Osteoblast (primary cell): ENCODE results near the gene TRIM52. TPM values are rescaled to one million over a fixed set of nuclear protein-coding genes. Genes with fewer than 3 reads are reported as not detected.
"Not testable (repeated sequence)": the region's sequence is repeated elsewhere in the genome, so short reads cannot be mapped to it uniquely, and the experiment has no call there.

ENCODE experiments used
- DNase-seq: peaks from one replicate; pipeline ENCODE4 v3.0.0; 2011; ENCODE audit warnings: low spot score, mixed read lengths; ENCODE audit not compliant: insufficient read length; ENCODE audit errors: missing footprints
- H2AFZ ChIP-seq: 2 replicates; pipeline ENCODE4 v1.6.0; 2011; ENCODE audit warnings: mild to moderate bottlenecking, low read length
- H3K27ac ChIP-seq: 2 replicates; pipeline ENCODE4 v1.5.1; 2011; ENCODE audit warnings: mild to moderate bottlenecking, low read depth, low read length, moderate library complexity
- H3K27me3 ChIP-seq: 2 replicates; pipeline ENCODE4 v1.6.0; 2012; ENCODE audit warnings: mild to moderate bottlenecking, control low read depth, inconsistent platforms, low read length, moderate library complexity; ENCODE audit not compliant: insufficient read depth
- H3K36me3 ChIP-seq: 2 replicates; pipeline ENCODE4 v1.5.1; 2011; ENCODE audit warnings: mild to moderate bottlenecking, low read length, control low read depth, moderate library complexity; ENCODE audit not compliant: insufficient read depth
- H3K4me1 ChIP-seq: 2 replicates; pipeline ENCODE4 v1.5.1; 2011; ENCODE audit warnings: mild to moderate bottlenecking, low read length, control low read depth, moderate library complexity; ENCODE audit not compliant: insufficient read depth
- H3K4me2 ChIP-seq: 2 replicates; pipeline ENCODE4 v1.6.0; 2011; ENCODE audit warnings: mild to moderate bottlenecking, low read length; ENCODE audit not compliant: insufficient read depth
- H3K4me3 ChIP-seq: fragments of 200-600 bp; sonication (generic); 3 replicates; pipeline ENCODE4 v1.5.1; 2012; ENCODE audit warnings: mild to moderate bottlenecking, low read length, inconsistent platforms; ENCODE audit not compliant: insufficient read depth
- H3K79me2 ChIP-seq: 2 replicates; pipeline ENCODE4 v1.6.0; 2012; ENCODE audit warnings: mild to moderate bottlenecking, low read length, control low read depth, inconsistent platforms; ENCODE audit not compliant: insufficient read depth
- H3K9me3 ChIP-seq: 2 replicates; pipeline ENCODE4 v1.5.1; 2011; ENCODE audit warnings: low read depth, low read length, control low read depth
- H4K20me1 ChIP-seq: 2 replicates; pipeline ENCODE4 v1.6.0; 2012; ENCODE audit warnings: mild to moderate bottlenecking, low read length, control low read depth; ENCODE audit not compliant: insufficient read depth
- total RNA-seq: library from RNA; depleted of rRNA; stranded (reverse); fragments of >200 nt; gene quantifications from 2 replicates; pipeline ENCODE4 v1.2.3, GENCODE V29; 2012
- TF ChIP-seq, protein P1 (sequence below): IDR thresholded peaks from 2 replicates; pipeline ENCODE4 v1.5.1; 2011; ENCODE audit warnings: mild to moderate bottlenecking, low read depth, low read length, moderate library complexity; ENCODE audit errors: extremely low read depth

The TRIM52 gene
- total RNA-seq, 1 donor = 7.2 TPM

DNA sequence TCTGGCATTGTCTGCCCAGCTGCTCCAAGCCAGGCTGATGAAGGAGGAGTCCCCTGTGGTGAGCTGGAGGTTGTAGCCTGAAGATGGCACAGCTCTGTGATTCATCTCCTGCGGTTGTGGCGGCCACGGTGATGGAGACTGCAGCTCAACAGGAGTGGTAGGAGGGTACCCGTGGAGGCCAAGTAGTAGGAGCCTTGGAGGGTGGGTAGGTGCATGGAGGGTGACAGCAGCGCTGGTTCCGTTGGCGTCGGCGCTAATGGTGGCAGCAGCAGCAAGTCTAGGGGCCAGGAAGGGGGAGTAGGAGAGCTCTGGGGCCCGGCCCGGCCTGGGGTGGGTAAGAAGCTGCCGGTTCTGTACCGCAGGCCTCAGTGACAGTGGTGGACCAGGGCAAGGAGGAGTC, 22.4 kb upstream of the TRIM52 start:
- DNase-seq = no peak
- H3K36me3 ChIP-seq = no peaks in the 10 kb centered on the region
- H3K27me3 ChIP-seq = no peaks in the 10 kb centered on the region
- H3K4me2 ChIP-seq = no peak overlapping the region
- H3K9me3 ChIP-seq = no peaks in the 10 kb centered on the region
- no peaks in the 10 kb centered on the region for H4K20me1 ChIP-seq
- no peak overlapping the region for H3K4me3 ChIP-seq
- no peak overlapping the region for H2AFZ ChIP-seq
- TF ChIP-seq, protein P1, sequence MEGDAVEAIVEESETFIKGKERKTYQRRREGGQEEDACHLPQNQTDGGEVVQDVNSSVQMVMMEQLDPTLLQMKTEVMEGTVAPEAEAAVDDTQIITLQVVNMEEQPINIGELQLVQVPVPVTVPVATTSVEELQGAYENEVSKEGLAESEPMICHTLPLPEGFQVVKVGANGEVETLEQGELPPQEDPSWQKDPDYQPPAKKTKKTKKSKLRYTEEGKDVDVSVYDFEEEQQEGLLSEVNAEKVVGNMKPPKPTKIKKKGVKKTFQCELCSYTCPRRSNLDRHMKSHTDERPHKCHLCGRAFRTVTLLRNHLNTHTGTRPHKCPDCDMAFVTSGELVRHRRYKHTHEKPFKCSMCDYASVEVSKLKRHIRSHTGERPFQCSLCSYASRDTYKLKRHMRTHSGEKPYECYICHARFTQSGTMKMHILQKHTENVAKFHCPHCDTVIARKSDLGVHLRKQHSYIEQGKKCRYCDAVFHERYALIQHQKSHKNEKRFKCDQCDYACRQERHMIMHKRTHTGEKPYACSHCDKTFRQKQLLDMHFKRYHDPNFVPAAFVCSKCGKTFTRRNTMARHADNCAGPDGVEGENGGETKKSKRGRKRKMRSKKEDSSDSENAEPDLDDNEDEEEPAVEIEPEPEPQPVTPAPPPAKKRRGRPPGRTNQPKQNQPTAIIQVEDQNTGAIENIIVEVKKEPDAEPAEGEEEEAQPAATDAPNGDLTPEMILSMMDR = no peak
- H3K79me2 ChIP-seq = no peaks in the 10 kb centered on the region
- no peak overlapping the region for H3K27ac ChIP-seq
- no peaks in the 10 kb centered on the region for H3K4me1 ChIP-seq

DNA sequence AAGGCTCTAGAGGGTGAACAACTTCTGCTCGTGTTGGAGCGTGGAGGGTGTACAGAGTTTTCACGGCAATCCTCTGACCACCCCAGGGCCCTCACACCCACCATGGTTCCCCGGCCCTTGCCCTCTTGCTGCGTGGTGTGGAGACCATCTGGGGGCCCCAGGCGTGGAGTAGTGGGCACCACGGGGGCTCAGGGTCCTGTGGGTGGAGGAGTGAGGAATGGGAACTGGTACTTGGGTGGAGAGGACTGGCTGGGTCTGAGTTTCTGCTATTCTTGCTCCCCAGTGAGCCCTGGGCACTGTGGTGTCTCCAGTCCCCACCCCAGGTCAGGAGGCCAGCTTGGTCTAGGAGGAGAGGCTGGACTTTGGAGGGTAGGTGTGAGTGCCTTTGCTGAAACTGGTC, 21.9 kb upstream of the TRIM52 start:
- Histone ChIP-seq H2AFZ (no peak overlapping the region), H3K79me2 (no peaks in the 10 kb centered on the region), H3K27me3 (no peaks in the 10 kb centered on the region), H3K9me3 (no peaks in the 10 kb centered on the region), H3K4me1 (no peaks in the 10 kb centered on the region), H3K4me3 (no peak overlapping the region), H3K27ac (no peak overlapping the region), H3K36me3 (no peaks in the 10 kb centered on the region), H3K4me2 (no peak overlapping the region), H4K20me1 (no peaks in the 10 kb centered on the region)
- no peak for DNase-seq
- TF ChIP-seq, protein P1 = no peak

DNA sequence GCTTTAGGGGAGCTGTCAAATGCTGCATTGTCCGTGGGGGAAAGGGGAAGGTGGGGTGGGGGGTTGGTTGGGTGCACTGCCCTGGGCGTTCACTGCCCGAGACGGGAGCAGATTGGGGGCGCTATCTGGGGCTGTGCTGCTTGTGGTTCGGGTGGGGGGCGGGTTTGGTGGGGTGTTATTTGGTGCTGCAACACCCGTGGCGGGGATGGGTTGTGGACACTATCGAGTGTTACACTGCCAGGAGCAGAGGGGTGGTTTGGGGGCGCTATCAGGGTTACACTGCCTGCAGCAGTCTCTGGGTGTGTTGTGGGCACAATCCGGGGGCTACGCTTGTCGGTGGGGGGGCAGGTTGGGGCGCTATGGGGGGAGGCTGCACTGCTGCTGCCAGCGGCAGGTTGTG, 21.5 kb upstream of the TRIM52 start:
- H3K27me3 ChIP-seq, H3K4me3 ChIP-seq, DNase-seq, H3K4me1 ChIP-seq, H3K4me2 ChIP-seq, H3K9me3 ChIP-seq, H4K20me1 ChIP-seq, H3K36me3 ChIP-seq, H3K79me2 ChIP-seq, H2AFZ ChIP-seq, H3K27ac ChIP-seq: not testable (repeated sequence)

GRCh38 chr5:181281984-181282316, 21.0 kb upstream of the TRIM52 start:
- Histone ChIP-seq H4K20me1 (no peaks in the 10 kb centered on the region), H3K4me2 (no peak overlapping the region), H3K79me2 (no peaks in the 10 kb centered on the region), H3K9me3 (no peaks in the 10 kb centered on the region), H3K27me3 (no peaks in the 10 kb centered on the region), H2AFZ (no peak overlapping the region), H3K36me3 (no peaks in the 10 kb centered on the region), H3K4me1 (no peaks in the 10 kb centered on the region), H3K4me3 (no peak overlapping the region), H3K27ac (no peak overlapping the region)
- no peak for DNase-seq
- TF ChIP-seq, protein P1 = no peak
